ENCODE measurements around the gene TYRO3.
"Not testable (repeated sequence)": the region's sequence is repeated elsewhere in the genome, so short reads cannot be mapped to it uniquely, and the experiment has no call there.

The TYRO3 gene

GRCh38 chr15:41572866-41573265 lies 13.9 kb downstream of the TYRO3 start:
- DNase-seq (ENCODE audit: low read depth in 1 of 2, low spot score in 1 of 2), result no peak

- DNase-seq (ENCODE audit: low read depth in 1 of 2, low spot score in 1 of 2), result no peak
Measured at GRCh38 chr15:41573396-41573795, 14.4 kb downstream of the TYRO3 start.

- DNase-seq (ENCODE audit: low read depth in 1 of 2, low spot score in 1 of 2), result no peak
Measured at GRCh38 chr15:41574158-41574557, 15.1 kb downstream of the TYRO3 start.

GRCh38 chr15:41575282-41575681 lies 16.3 kb downstream of the TYRO3 start:
- DNase-seq (ENCODE audit: low read depth in 1 of 2, low spot score in 1 of 2), result no peak

- DNase-seq (ENCODE audit: low read depth in 1 of 2, low spot score in 1 of 2), result no peak
Measured at GRCh38 chr15:41577863-41578735, 19.1 kb downstream of the TYRO3 start.

- no peak for DNase-seq (ENCODE audit: low read depth in 1 of 2, low spot score in 1 of 2)
Measured at GRCh38 chr15:41578736-41579383, 19.8 kb downstream of the TYRO3 start.

GRCh38 chr15:41581110-41581509 lies 22.1 kb downstream of the TYRO3 start:
- DNase-seq (ENCODE audit: low read depth in 1 of 2, low spot score in 1 of 2), result no peak

- DNase-seq (ENCODE audit: low read depth in 1 of 2, low spot score in 1 of 2), result no peak
Measured at GRCh38 chr15:41583795-41584194, 24.8 kb downstream of the TYRO3 start.

- DNase-seq (ENCODE audit: low read depth in 1 of 2, low spot score in 1 of 2), result no peak
Measured at GRCh38 chr15:41584636-41585126, 25.7 kb downstream of the TYRO3 start.

- DNase-seq (ENCODE audit: low read depth in 1 of 2, low spot score in 1 of 2), result peak in 1 of 2 donors; percentile 25
Measured at GRCh38 chr15:41585127-41586047, 26.4 kb downstream of the TYRO3 start.

GRCh38 chr15:41586531-41587282 lies 27.7 kb downstream of the TYRO3 start:
- not testable (repeated sequence) for DNase-seq (ENCODE audit: low read depth in 1 of 2, low spot score in 1 of 2)

- not testable (repeated sequence) for DNase-seq (ENCODE audit: low read depth in 1 of 2, low spot score in 1 of 2)
Measured at GRCh38 chr15:41589018-41589417, 30.0 kb downstream of the TYRO3 start.

GRCh38 chr15:41589571-41589970 lies 30.6 kb downstream of the TYRO3 start:
- not testable (repeated sequence) for DNase-seq (ENCODE audit: low read depth in 1 of 2, low spot score in 1 of 2)

GRCh38 chr15:41591217-41591616 lies 32.2 kb downstream of the TYRO3 start:
- not testable (repeated sequence) for DNase-seq (ENCODE audit: low read depth in 1 of 2, low spot score in 1 of 2)

GRCh38 chr15:41592718-41593117 lies 33.7 kb downstream of the TYRO3 start:
- not testable (repeated sequence) for DNase-seq (ENCODE audit: low read depth in 1 of 2, low spot score in 1 of 2)

- DNase-seq (ENCODE audit: low read depth in 1 of 2, low spot score in 1 of 2), result no peak
Measured at GRCh38 chr15:41594801-41595746, 36.1 kb downstream of the TYRO3 start.

GRCh38 chr15:41596972-41597371 lies 38.0 kb downstream of the TYRO3 start:
- DNase-seq (ENCODE audit: low read depth in 1 of 2, low spot score in 1 of 2), result no peak

GRCh38 chr15:41597787-41598186 lies 38.8 kb downstream of the TYRO3 start:
- DNase-seq (ENCODE audit: low read depth in 1 of 2, low spot score in 1 of 2), result no peak

GRCh38 chr15:41599061-41599460 lies 40.0 kb downstream of the TYRO3 start:
- DNase-seq (ENCODE audit: low read depth in 1 of 2, low spot score in 1 of 2), result no peak

All from activated CD4-positive, alpha-beta T cell treated with anti-CD3 and anti-CD28 coated beads, Interleukin-2, amount 50 U/mL, for 24 hours (primary cell).